ENCODE results near the gene C20orf204.

DNA sequence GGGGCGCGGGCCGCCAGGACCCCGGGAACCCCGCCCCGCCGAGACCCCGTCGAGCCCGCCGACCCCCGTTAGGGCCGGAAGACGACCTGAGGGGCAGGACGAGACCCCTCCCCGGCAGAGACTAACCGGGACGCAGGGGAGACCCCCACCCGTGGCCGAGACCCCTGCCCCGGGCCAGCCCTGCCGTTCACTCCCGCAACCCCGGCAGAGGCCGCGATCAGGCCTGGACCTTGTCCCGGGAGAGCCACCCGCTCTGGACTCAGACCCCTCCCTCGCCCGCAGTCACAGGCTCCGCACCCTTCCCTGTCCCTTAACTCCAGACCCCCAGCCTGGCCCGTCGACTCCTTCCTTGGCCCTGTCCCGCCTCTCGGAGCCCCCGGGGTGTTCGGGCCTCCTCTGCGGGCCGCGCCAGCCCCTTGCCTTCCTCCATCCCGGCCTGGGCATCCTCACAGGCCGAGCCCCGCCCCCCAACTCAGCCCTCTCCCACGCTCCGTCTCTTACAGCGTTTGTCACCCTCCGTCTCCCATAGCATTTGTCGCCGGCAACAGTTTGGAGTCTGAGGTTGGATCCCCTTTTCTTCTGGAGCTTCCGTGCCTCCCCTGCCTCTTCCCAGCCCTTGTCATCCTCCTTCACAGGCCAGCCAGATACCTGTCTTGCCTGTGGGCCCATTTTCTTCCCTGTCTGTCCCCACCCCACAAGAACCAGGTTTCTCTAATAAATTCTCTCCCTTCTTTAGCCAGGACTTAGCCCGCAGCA, 27.6 kb downstream of the C20orf204 start:
- TF ChIP-seq, protein P1, sequence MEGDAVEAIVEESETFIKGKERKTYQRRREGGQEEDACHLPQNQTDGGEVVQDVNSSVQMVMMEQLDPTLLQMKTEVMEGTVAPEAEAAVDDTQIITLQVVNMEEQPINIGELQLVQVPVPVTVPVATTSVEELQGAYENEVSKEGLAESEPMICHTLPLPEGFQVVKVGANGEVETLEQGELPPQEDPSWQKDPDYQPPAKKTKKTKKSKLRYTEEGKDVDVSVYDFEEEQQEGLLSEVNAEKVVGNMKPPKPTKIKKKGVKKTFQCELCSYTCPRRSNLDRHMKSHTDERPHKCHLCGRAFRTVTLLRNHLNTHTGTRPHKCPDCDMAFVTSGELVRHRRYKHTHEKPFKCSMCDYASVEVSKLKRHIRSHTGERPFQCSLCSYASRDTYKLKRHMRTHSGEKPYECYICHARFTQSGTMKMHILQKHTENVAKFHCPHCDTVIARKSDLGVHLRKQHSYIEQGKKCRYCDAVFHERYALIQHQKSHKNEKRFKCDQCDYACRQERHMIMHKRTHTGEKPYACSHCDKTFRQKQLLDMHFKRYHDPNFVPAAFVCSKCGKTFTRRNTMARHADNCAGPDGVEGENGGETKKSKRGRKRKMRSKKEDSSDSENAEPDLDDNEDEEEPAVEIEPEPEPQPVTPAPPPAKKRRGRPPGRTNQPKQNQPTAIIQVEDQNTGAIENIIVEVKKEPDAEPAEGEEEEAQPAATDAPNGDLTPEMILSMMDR (IDR thresholded peaks at IDR 0.05; ENCODE audit: low read length): no peak
- TF ChIP-seq EZH2 (optimal IDR thresholded peaks at IDR 0.05; ENCODE audit: low read depth, low read length): no peak

Data from MM.1S (cell line).